HepG2 (cell line): Measurements from ENCODE around the gene SPAG6. TPM values are rescaled to one million over a fixed set of nuclear protein-coding genes. Genes with fewer than 3 reads are reported as not detected.

Source experiments
- CREB1 ChIP-seq, 2 experiments: fragments of 450-650 bp in 1 of 2; IDR thresholded peaks; 2 replicates each; pipeline ENCODE4 v1.6.1; 2016 to 2017; ENCODE audit warnings: control low read depth in 1 of 2, mild to moderate bottlenecking in 1 of 2, missing compliant biosample characterization in 1 of 2, missing genetic modification characterization in 1 of 2
- HOXA5 ChIP-seq: sonication (generic); formaldehyde crosslinking; IDR thresholded peaks from 2 replicates; pipeline ENCODE4 v1.4.0; 2020; ENCODE audit warnings: missing genetic modification reagents
- MTA1 ChIP-seq: sonication (generic); formaldehyde crosslinking; IDR thresholded peaks from 2 replicates; pipeline ENCODE4 v1.4.0; 2020; ENCODE audit warnings: missing genetic modification reagents, mild to moderate bottlenecking, borderline replicate concordance
- NR0B2 ChIP-seq: sonication (generic); formaldehyde crosslinking; IDR thresholded peaks from 2 replicates; pipeline ENCODE4 v1.4.0; 2020; ENCODE audit warnings: mild to moderate bottlenecking, missing genetic modification reagents
- POLR2G ChIP-seq: fragments of 200-400 bp; formaldehyde crosslinking; IDR thresholded peaks from 2 replicates; pipeline ENCODE4 v1.6.1; 2018; ENCODE audit warnings: mild to moderate bottlenecking, low read depth, low read length, moderate library complexity
- RELA ChIP-seq: sonication (generic); formaldehyde crosslinking; IDR thresholded peaks from 2 replicates; pipeline ENCODE4 v1.4.0; 2020; ENCODE audit warnings: missing genetic modification reagents
- SAFB2 ChIP-seq: sonication (generic); formaldehyde crosslinking; IDR thresholded peaks from 2 replicates; pipeline ENCODE4 v1.5.1; 2020; ENCODE audit warnings: missing genetic modification reagents, low read depth, mild to moderate bottlenecking, borderline replicate concordance
- SP5 ChIP-seq: IDR thresholded peaks from 2 replicates; pipeline ENCODE4 v1.6.1; 2016; ENCODE audit warnings: low read depth, borderline replicate concordance
- YY1 ChIP-seq: IDR thresholded peaks from 2 replicates; pipeline ENCODE4 v1.6.1; 2011; ENCODE audit warnings: low read length, low read depth, moderate library complexity, mild to moderate bottlenecking; ENCODE audit not compliant: insufficient read depth, insufficient replicate concordance
- ZNF101 ChIP-seq: sonication (generic); formaldehyde crosslinking; IDR thresholded peaks from 2 replicates; pipeline ENCODE4 v1.4.0; 2020; ENCODE audit warnings: mild to moderate bottlenecking, low read depth, missing genetic modification reagents, borderline replicate concordance
- ZNF362 ChIP-seq: sonication (generic); formaldehyde crosslinking; IDR thresholded peaks from 2 replicates; pipeline ENCODE4 v1.4.0; 2020; ENCODE audit warnings: missing genetic modification reagents, mild to moderate bottlenecking, borderline replicate concordance
- ZNF552 ChIP-seq: sonication (generic); formaldehyde crosslinking; IDR thresholded peaks from 2 replicates; pipeline ENCODE4 v1.9.0; 2022; ENCODE audit warnings: missing genetic modification reagents, mild to moderate bottlenecking, borderline replicate concordance
- ZNF709 ChIP-seq: sonication (generic); formaldehyde crosslinking; IDR thresholded peaks from 2 replicates; pipeline ENCODE4 v1.5.0; 2020; ENCODE audit warnings: mild to moderate bottlenecking, missing genetic modification reagents
- ZNF790 ChIP-seq: sonication (generic); formaldehyde crosslinking; IDR thresholded peaks from 2 replicates; pipeline ENCODE4 v1.8.0; 2022; ENCODE audit warnings: missing genetic modification reagents, mild to moderate bottlenecking, borderline replicate concordance
- polyA plus RNA-seq, 8 experiments: library from polyadenylated mRNA; depleted of rRNA in 3 of 8; stranded (reverse) in 7 of 8; unstranded in 1 of 8; fragments of >200 nt; fragmentation: Illumina TruSeq in 4 of 8; extraction: Trizol in 4 of 8; gene quantifications; 2 replicates each; pipeline versions ENCODE4 v1.2.1 to v1.2.3, GENCODE V29; 2011 to 2016; ENCODE audit warnings: low read depth in 4 of 8, missing spikeins in 1 of 8, mixed read lengths in 1 of 8; ENCODE audit not compliant: insufficient read depth in 1 of 8
- total RNA-seq, 5 experiments: library from RNA; depleted of rRNA; stranded (reverse); fragments of >200 nt; fragmentation: Illumina TruSeq; extraction: Trizol; gene quantifications; 2 replicates each; pipeline ENCODE4 v1.2.3, GENCODE V29; 2016; ENCODE audit warnings: low read depth in 1 of 5
- TF ChIP-seq, protein P1 (sequence below): IDR thresholded peaks from 2 replicates; pipeline ENCODE4 v1.6.1; 2016; ENCODE audit warnings: mild to moderate bottlenecking
- TF ChIP-seq, protein P2 (sequence below): sonication (generic); formaldehyde crosslinking; IDR thresholded peaks from 2 replicates; pipeline ENCODE4 v1.8.1; 2023; ENCODE audit warnings: mild to moderate bottlenecking, inconsistent platforms, moderate library complexity, missing genetic modification reagents, borderline replicate concordance
- TF ChIP-seq, protein P3 (sequence below): sonication (generic); formaldehyde crosslinking; IDR thresholded peaks from 2 replicates; pipeline ENCODE4 v1.5.0; 2020; ENCODE audit warnings: missing genetic modification reagents
- TF ChIP-seq, protein P4 (sequence below): sonication (generic); formaldehyde crosslinking; IDR thresholded peaks from 2 replicates; pipeline ENCODE4 v1.4.0; 2020; ENCODE audit warnings: missing genetic modification reagents
- TF ChIP-seq, protein P5 (sequence below): sonication (generic); formaldehyde crosslinking; IDR thresholded peaks from 2 replicates; pipeline ENCODE4 v1.5.0; 2020; ENCODE audit warnings: mild to moderate bottlenecking, missing genetic modification reagents

SPAG6 gene
- total and polyA plus RNA-seq, 2 of the 13 experiments (the other 11 are each of a cell fraction or from before 2014, with no cell fraction given), result not detected

GRCh38 chr10:22340329-22341189 lies 4.7 kb upstream of the SPAG6 start (continued):
- TF ChIP-seq POLR2G (0 out of 2 replicates have a peak, but pooled peaks have one; percentile 40), YY1 (peak; percentile 41), ZNF709 (CRISPR knock-in tag) (peak; percentile 70; the same call in 1 of the 2 replicates), RELA (CRISPR knock-in tag) (no peak), ZNF101 (CRISPR knock-in tag) (0 out of 2 replicates have a peak, but pooled peaks have one; percentile 57), SAFB2 (CRISPR knock-in tag) (peak; percentile 43; the same call in 1 of the 2 replicates), MTA1 (CRISPR knock-in tag) (0 out of 2 replicates have a peak, but pooled peaks have one; percentile 14), ZNF362 (peak; percentile 97), ZNF552 (no peak), CREB1 (IDR thresholded peaks at IDR 0.05) (peak; percentile 69; the same call in 1 of the 2 replicates), CREB1 (CRISPR knock-in tag; IDR thresholded peaks at IDR 0.05) (no peak), ZNF790 (no peak; the same call in 1 of the 2 replicates), NR0B2 (CRISPR knock-in tag) (no peak), HOXA5 (no peak), SP5 (0 out of 2 replicates have a peak, but pooled peaks have one; percentile 27)
- TF ChIP-seq, protein P1, sequence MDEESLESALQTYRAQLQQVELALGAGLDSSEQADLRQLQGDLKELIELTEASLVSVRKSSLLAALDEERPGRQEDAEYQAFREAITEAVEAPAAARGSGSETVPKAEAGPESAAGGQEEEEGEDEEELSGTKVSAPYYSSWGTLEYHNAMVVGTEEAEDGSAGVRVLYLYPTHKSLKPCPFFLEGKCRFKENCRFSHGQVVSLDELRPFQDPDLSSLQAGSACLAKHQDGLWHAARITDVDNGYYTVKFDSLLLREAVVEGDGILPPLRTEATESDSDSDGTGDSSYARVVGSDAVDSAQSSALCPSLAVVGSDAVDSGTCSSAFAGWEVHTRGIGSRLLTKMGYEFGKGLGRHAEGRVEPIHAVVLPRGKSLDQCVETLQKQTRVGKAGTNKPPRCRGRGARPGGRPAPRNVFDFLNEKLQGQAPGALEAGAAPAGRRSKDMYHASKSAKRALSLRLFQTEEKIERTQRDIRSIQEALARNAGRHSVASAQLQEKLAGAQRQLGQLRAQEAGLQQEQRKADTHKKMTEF, result peak; percentile 16
- TF ChIP-seq, protein P2, sequence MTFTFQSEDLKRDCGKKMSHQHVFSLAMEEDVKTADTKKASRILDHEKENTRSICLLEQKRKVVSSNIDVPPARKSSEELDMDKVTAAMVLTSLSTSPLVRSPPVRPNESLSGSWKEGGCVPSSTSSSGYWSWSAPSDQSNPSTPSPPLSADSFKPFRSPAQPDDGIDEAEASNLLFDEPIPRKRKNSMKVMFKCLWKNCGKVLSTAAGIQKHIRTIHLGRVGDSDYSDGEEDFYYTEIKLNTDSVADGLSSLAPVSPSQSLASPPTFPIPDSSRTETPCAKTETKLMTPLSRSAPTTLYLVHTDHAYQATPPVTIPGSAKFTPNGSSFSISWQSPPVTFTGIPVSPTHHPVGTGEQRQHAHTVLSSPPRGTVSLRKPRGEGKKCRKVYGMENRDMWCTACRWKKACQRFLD (CRISPR knock-in tag), result no peak
- TF ChIP-seq, protein P3, sequence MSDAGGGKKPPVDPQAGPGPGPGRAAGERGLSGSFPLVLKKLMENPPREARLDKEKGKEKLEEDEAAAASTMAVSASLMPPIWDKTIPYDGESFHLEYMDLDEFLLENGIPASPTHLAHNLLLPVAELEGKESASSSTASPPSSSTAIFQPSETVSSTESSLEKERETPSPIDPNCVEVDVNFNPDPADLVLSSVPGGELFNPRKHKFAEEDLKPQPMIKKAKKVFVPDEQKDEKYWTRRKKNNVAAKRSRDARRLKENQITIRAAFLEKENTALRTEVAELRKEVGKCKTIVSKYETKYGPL (CRISPR knock-in tag), result no peak
- TF ChIP-seq, protein P4, sequence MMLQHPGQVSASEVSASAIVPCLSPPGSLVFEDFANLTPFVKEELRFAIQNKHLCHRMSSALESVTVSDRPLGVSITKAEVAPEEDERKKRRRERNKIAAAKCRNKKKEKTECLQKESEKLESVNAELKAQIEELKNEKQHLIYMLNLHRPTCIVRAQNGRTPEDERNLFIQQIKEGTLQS, result no peak
- TF ChIP-seq, protein P5, sequence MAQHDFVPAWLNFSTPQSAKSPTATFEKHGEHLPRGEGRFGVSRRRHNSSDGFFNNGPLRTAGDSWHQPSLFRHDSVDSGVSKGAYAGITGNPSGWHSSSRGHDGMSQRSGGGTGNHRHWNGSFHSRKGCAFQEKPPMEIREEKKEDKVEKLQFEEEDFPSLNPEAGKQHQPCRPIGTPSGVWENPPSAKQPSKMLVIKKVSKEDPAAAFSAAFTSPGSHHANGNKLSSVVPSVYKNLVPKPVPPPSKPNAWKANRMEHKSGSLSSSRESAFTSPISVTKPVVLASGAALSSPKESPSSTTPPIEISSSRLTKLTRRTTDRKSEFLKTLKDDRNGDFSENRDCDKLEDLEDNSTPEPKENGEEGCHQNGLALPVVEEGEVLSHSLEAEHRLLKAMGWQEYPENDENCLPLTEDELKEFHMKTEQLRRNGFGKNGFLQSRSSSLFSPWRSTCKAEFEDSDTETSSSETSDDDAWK (CRISPR knock-in tag), result no peak
